KOPT-K1 (cell line): ENCODE results near the gene IGFL2.
"Not testable (repeated sequence)": the region's sequence is repeated elsewhere in the genome, so short reads cannot be mapped to it uniquely, and the experiment has no call there.

ENCODE experiments used
- H3K27ac ChIP-seq: fragments of 200-600 bp; sonication (generic); 2 replicates; pipeline ENCODE4 v1.5.1; 2016; ENCODE audit warnings: antibody characterized with exemption, mild to moderate bottlenecking, low read depth, low read length; ENCODE audit not compliant: poor library complexity, severe bottlenecking
- H3K36me3 ChIP-seq: fragments of 200-600 bp; sonication (generic); 2 replicates; pipeline ENCODE4 v1.5.1; 2017; ENCODE audit warnings: antibody characterized with exemption, mild to moderate bottlenecking, low read length, moderate library complexity; ENCODE audit not compliant: insufficient read depth
- H3K9me3 ChIP-seq: fragments of 200-600 bp; sonication (generic); 2 replicates; pipeline ENCODE4 v1.5.1; 2017; ENCODE audit warnings: antibody characterized with exemption, low read length, mild to moderate bottlenecking; ENCODE audit not compliant: insufficient read depth, poor library complexity, severe bottlenecking

IGFL2 gene

GRCh38 chr19:46191972-46192371, 43.9 kb downstream of the IGFL2 start:
- Histone ChIP-seq H3K27ac (no peak overlapping the region), H3K9me3 (no peaks in the 10 kb centered on the region), H3K36me3 (no peaks in the 10 kb centered on the region)

GRCh38 chr19:46192626-46192991, 44.6 kb downstream of the IGFL2 start:
- not testable (repeated sequence) for H3K36me3 ChIP-seq, H3K27ac ChIP-seq, H3K9me3 ChIP-seq

GRCh38 chr19:46192992-46193650, 45.1 kb downstream of the IGFL2 start:
- no peaks in the 10 kb centered on the region for H3K36me3 ChIP-seq
- H3K27ac ChIP-seq = no peak overlapping the region
- H3K9me3 ChIP-seq = no peaks in the 10 kb centered on the region

- Histone ChIP-seq H3K9me3 (no peaks in the 10 kb centered on the region), H3K27ac (no peak overlapping the region), H3K36me3 (no peaks in the 10 kb centered on the region)
Observed at GRCh38 chr19:46193678-46194077, 45.6 kb downstream of the IGFL2 start.

GRCh38 chr19:46195104-46195503, 47.1 kb downstream of the IGFL2 start:
- no peak overlapping the region for H3K27ac ChIP-seq
- H3K9me3 ChIP-seq = no peaks in the 10 kb centered on the region
- H3K36me3 ChIP-seq = no peaks in the 10 kb centered on the region

- H3K36me3 ChIP-seq, H3K9me3 ChIP-seq, H3K27ac ChIP-seq: not testable (repeated sequence)
Observed at GRCh38 chr19:46195919-46196318, 47.9 kb downstream of the IGFL2 start.

- no peaks in the 10 kb centered on the region for H3K36me3 ChIP-seq
- H3K27ac ChIP-seq = no peak overlapping the region
- no peaks in the 10 kb centered on the region for H3K9me3 ChIP-seq
Observed at GRCh38 chr19:46196410-46197124, 48.5 kb downstream of the IGFL2 start.

- H3K9me3 ChIP-seq = no peaks in the 10 kb centered on the region
- no peaks in the 10 kb centered on the region for H3K36me3 ChIP-seq
- no peak overlapping the region for H3K27ac ChIP-seq
Observed at GRCh38 chr19:46197314-46198070, 49.5 kb downstream of the IGFL2 start.

GRCh38 chr19:46198756-46199155, 50.7 kb downstream of the IGFL2 start:
- no peak overlapping the region for H3K27ac ChIP-seq
- no peaks in the 10 kb centered on the region for H3K9me3 ChIP-seq
- no peaks in the 10 kb centered on the region for H3K36me3 ChIP-seq

- Histone ChIP-seq H3K36me3 (no peaks in the 10 kb centered on the region), H3K27ac (no peak overlapping the region), H3K9me3 (no peaks in the 10 kb centered on the region)
Observed at GRCh38 chr19:46201454-46202310, 53.6 kb downstream of the IGFL2 start.

GRCh38 chr19:46202426-46202825, 54.4 kb downstream of the IGFL2 start:
- Histone ChIP-seq H3K9me3 (no peaks in the 10 kb centered on the region), H3K27ac (no peak overlapping the region), H3K36me3 (no peaks in the 10 kb centered on the region)

GRCh38 chr19:46202872-46203860, 55.1 kb downstream of the IGFL2 start:
- Histone ChIP-seq H3K27ac (no peak overlapping the region), H3K36me3 (no peaks in the 10 kb centered on the region), H3K9me3 (no peaks in the 10 kb centered on the region)

- no peaks in the 10 kb centered on the region for H3K9me3 ChIP-seq
- no peaks in the 10 kb centered on the region for H3K36me3 ChIP-seq
- H3K27ac ChIP-seq = no peak overlapping the region
Observed at GRCh38 chr19:46204008-46204407, 56.0 kb downstream of the IGFL2 start.
